ENCODE data around the gene FCER2.

DNA sequence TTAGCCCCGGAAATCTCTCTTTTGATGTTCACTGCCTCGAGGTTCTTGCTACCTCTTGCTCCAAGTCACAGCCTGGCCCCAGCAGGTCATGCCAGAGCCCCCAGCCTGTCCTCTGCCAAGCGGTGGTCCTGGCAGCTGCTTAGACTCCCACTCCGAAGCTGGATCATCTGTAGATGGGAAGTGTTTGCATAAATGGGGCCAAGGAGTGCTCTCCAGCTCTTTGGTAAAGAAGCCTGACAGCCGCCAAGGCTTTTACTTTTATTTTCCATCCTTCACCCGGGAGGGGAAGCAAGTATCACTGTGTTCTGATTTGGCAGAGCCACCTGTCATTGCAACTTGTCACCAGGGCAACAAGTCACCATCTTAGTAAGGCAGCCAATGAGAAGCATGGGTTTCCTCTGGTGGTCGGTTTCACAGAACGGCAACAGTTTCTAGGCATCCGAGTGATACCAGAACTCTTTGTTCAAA lies 43.7 kb downstream of the FCER2 start:
- TF ChIP-seq, protein P1, sequence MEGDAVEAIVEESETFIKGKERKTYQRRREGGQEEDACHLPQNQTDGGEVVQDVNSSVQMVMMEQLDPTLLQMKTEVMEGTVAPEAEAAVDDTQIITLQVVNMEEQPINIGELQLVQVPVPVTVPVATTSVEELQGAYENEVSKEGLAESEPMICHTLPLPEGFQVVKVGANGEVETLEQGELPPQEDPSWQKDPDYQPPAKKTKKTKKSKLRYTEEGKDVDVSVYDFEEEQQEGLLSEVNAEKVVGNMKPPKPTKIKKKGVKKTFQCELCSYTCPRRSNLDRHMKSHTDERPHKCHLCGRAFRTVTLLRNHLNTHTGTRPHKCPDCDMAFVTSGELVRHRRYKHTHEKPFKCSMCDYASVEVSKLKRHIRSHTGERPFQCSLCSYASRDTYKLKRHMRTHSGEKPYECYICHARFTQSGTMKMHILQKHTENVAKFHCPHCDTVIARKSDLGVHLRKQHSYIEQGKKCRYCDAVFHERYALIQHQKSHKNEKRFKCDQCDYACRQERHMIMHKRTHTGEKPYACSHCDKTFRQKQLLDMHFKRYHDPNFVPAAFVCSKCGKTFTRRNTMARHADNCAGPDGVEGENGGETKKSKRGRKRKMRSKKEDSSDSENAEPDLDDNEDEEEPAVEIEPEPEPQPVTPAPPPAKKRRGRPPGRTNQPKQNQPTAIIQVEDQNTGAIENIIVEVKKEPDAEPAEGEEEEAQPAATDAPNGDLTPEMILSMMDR (IDR thresholded peaks at IDR 0.05; ENCODE audit: borderline replicate concordance, extremely low read depth, low read length, poor library complexity, severe bottlenecking): no peak
- TF ChIP-seq EZH2 (IDR thresholded peaks at IDR 0.05; ENCODE audit: borderline replicate concordance, low read depth, low read length, severe bottlenecking): no peak
